SH-SY5Y (cell line): ENCODE results near the gene NTHL1.

Source experiments
- GATA2 ChIP-seq: IDR thresholded peaks from 2 replicates; pipeline ENCODE4 v1.6.1; 2011; ENCODE audit warnings: mild to moderate bottlenecking, low read depth, low read length
- GATA3 ChIP-seq: IDR thresholded peaks from 2 replicates; pipeline ENCODE4 v1.6.1; 2011; ENCODE audit warnings: low read depth, mild to moderate bottlenecking, low read length, moderate library complexity

DNA sequence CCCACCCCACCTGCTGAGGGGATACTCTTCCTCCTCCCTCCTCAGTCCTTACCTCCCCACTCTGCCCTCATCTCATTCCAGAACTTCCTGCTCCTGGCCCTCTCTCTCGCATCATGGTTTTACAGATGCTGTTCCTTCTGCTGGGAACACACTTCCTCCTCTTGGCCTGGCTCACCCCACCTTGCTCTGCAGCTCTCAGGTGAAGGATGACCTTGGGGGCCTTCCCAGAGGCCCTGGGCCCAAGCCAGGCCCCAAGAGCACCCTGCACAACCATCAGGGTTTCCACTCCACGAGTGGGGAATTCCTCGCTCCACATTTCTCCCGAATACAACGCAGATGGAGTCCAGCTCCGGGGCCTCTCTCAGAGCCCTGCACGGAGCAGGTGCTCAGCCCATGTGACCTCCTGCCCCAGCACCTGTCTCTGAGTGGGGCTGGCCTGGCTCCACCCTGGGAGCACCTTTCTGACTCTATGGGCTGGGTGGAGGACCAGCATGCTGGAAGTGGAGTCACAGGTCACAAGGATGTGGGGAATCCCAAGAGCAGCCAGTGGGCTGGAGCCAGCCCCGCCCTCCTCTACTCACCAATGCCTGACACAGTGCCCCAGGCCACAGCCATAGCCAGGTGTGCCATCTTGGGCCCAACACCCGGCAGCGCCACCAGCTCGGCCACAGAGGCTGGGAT is 4.5 kb downstream of the NTHL1 start:
- TF ChIP-seq GATA2 = no peak
- TF ChIP-seq GATA3 = no peak
